ENCODE results near the gene PANK4. TPM values are rescaled to one million over a fixed set of nuclear protein-coding genes. Genes with fewer than 3 reads are reported as not detected.

PANK4 gene
- total and polyA plus RNA-seq, 4 donors, result 25.7 to 37.9 (median 32.2) TPM

GRCh38 chr1:2523891-2524609 is 2.3 kb downstream of the PANK4 start:
- no peaks in the 10 kb centered on the region for H3K9me3 ChIP-seq (ENCODE audit: control insufficient read depth, insufficient read depth, low read length)
- WGBS (ENCODE audit: insufficient coverage), result 83% methylated on average over 7 of the region's 10 CpGs
- no peak overlapping the region for H3K27ac ChIP-seq (ENCODE audit: low read depth, low read length)
- no peak for DNase-seq (ENCODE audit: low read depth in 4 of 6, low spot score in 6 of 6)
- peaks cover 50% of the 10 kb centered on the region for H3K36me3 ChIP-seq (ENCODE audit: control insufficient read depth, insufficient read depth, low read length)
- H3K4me3 ChIP-seq (ENCODE audit: low read depth, low read length), result no peak overlapping the region
- H3K4me1 ChIP-seq (ENCODE audit: control insufficient read depth, insufficient read depth, low read length), result peaks cover 49% of the 10 kb centered on the region
- no peaks in the 10 kb centered on the region for H3K27me3 ChIP-seq (ENCODE audit: control insufficient read depth, insufficient read depth, low read length)

GRCh38 chr1:2523191-2523890 is 3.1 kb downstream of the PANK4 start:
- Histone ChIP-seq H3K27ac (ENCODE audit: low read depth, low read length) (no peak overlapping the region), H3K9me3 (ENCODE audit: control insufficient read depth, insufficient read depth, low read length) (no peaks in the 10 kb centered on the region), H3K27me3 (ENCODE audit: control insufficient read depth, insufficient read depth, low read length) (no peaks in the 10 kb centered on the region), H3K4me3 (ENCODE audit: low read depth, low read length) (no peak overlapping the region), H3K4me1 (ENCODE audit: control insufficient read depth, insufficient read depth, low read length) (peaks cover 42% of the 10 kb centered on the region), H3K36me3 (ENCODE audit: control insufficient read depth, insufficient read depth, low read length) (peaks cover 52% of the 10 kb centered on the region)
- DNase-seq (ENCODE audit: low read depth in 4 of 6, low spot score in 6 of 6), result no peak
- whole genome bisulfite sequencing (ENCODE audit: insufficient coverage), result 70% methylated on average over 22 of the region's 32 CpGs

- Histone ChIP-seq H3K9me3 (ENCODE audit: control insufficient read depth, insufficient read depth, low read length) (no peaks in the 10 kb centered on the region), H3K4me1 (ENCODE audit: control insufficient read depth, insufficient read depth, low read length) (peaks cover 31% of the 10 kb centered on the region), H3K4me3 (ENCODE audit: low read depth, low read length) (no peak overlapping the region), H3K36me3 (ENCODE audit: control insufficient read depth, insufficient read depth, low read length) (peaks cover 57% of the 10 kb centered on the region), H3K27me3 (ENCODE audit: control insufficient read depth, insufficient read depth, low read length) (no peaks in the 10 kb centered on the region), H3K27ac (ENCODE audit: low read depth, low read length) (no peak overlapping the region)
- 84% methylated on average over 7 of the region's 7 CpGs for WGBS (ENCODE audit: insufficient coverage)
- DNase-seq (ENCODE audit: low read depth in 4 of 6, low spot score in 6 of 6), result no peak
Observed at GRCh38 chr1:2522230-2522629, 4.2 kb downstream of the PANK4 start.

- Histone ChIP-seq H3K4me3 (ENCODE audit: low read depth, low read length) (no peak overlapping the region), H3K27ac (ENCODE audit: low read depth, low read length) (no peak overlapping the region), H3K4me1 (ENCODE audit: control insufficient read depth, insufficient read depth, low read length) (peaks cover 24% of the 10 kb centered on the region), H3K36me3 (ENCODE audit: control insufficient read depth, insufficient read depth, low read length) (peaks cover 71% of the 10 kb centered on the region), H3K27me3 (ENCODE audit: control insufficient read depth, insufficient read depth, low read length) (no peaks in the 10 kb centered on the region), H3K9me3 (ENCODE audit: control insufficient read depth, insufficient read depth, low read length) (no peaks in the 10 kb centered on the region)
- DNase-seq (ENCODE audit: low read depth in 4 of 6, low spot score in 6 of 6), result no peak
- WGBS (ENCODE audit: insufficient coverage), result 95% methylated on average over 21 of the region's 21 CpGs
Observed at GRCh38 chr1:2520806-2521205, 5.6 kb downstream of the PANK4 start.

GRCh38 chr1:2520206-2520605 is 6.2 kb downstream of the PANK4 start:
- peaks cover 77% of the 10 kb centered on the region for H3K36me3 ChIP-seq (ENCODE audit: control insufficient read depth, insufficient read depth, low read length)
- DNase-seq (ENCODE audit: low read depth in 4 of 6, low spot score in 6 of 6), result no peak
- no peak overlapping the region for H3K4me3 ChIP-seq (ENCODE audit: low read depth, low read length)
- peaks cover 19% of the 10 kb centered on the region for H3K4me1 ChIP-seq (ENCODE audit: control insufficient read depth, insufficient read depth, low read length)
- no peak overlapping the region for H3K27ac ChIP-seq (ENCODE audit: low read depth, low read length)
- no peaks in the 10 kb centered on the region for H3K27me3 ChIP-seq (ENCODE audit: control insufficient read depth, insufficient read depth, low read length)
- WGBS (ENCODE audit: insufficient coverage), result 92% methylated on average over 17 of the region's 20 CpGs
- H3K9me3 ChIP-seq (ENCODE audit: control insufficient read depth, insufficient read depth, low read length), result no peaks in the 10 kb centered on the region

- 94% methylated on average over 30 of the region's 30 CpGs for WGBS (ENCODE audit: insufficient coverage)
Observed at GRCh38 chr1:2519729-2520128, 6.7 kb downstream of the PANK4 start.

GRCh38 chr1:2519029-2519685 is 7.2 kb downstream of the PANK4 start:
- H3K4me3 ChIP-seq (ENCODE audit: low read depth, low read length), result no peak overlapping the region
- H3K9me3 ChIP-seq (ENCODE audit: control insufficient read depth, insufficient read depth, low read length), result no peaks in the 10 kb centered on the region
- no peak overlapping the region for H3K27ac ChIP-seq (ENCODE audit: low read depth, low read length)
- H3K36me3 ChIP-seq (ENCODE audit: control insufficient read depth, insufficient read depth, low read length), result peaks cover 85% of the 10 kb centered on the region
- H3K4me1 ChIP-seq (ENCODE audit: control insufficient read depth, insufficient read depth, low read length), result peaks cover 9% of the 10 kb centered on the region
- DNase-seq (ENCODE audit: low read depth in 4 of 6, low spot score in 6 of 6), result no peak
- WGBS (ENCODE audit: insufficient coverage), result 88% methylated on average over 22 of the region's 25 CpGs
- no peaks in the 10 kb centered on the region for H3K27me3 ChIP-seq (ENCODE audit: control insufficient read depth, insufficient read depth, low read length)

More at GRCh38 chr1:2519729-2520128, 6.7 kb downstream of the PANK4 start:
- Histone ChIP-seq H3K4me3 (ENCODE audit: low read depth, low read length) (no peak overlapping the region), H3K4me1 (ENCODE audit: control insufficient read depth, insufficient read depth, low read length) (peaks cover 14% of the 10 kb centered on the region), H3K27me3 (ENCODE audit: control insufficient read depth, insufficient read depth, low read length) (no peaks in the 10 kb centered on the region), H3K36me3 (ENCODE audit: control insufficient read depth, insufficient read depth, low read length) (peaks cover 82% of the 10 kb centered on the region), H3K9me3 (ENCODE audit: control insufficient read depth, insufficient read depth, low read length) (no peaks in the 10 kb centered on the region), H3K27ac (ENCODE audit: low read depth, low read length) (no peak overlapping the region)
- DNase-seq (ENCODE audit: low read depth in 4 of 6, low spot score in 6 of 6), result no peak

GRCh38 chr1:2518528-2518927 is 7.9 kb downstream of the PANK4 start:
- Histone ChIP-seq H3K4me3 (ENCODE audit: low read depth, low read length) (no peak overlapping the region), H3K4me1 (ENCODE audit: control insufficient read depth, insufficient read depth, low read length) (peaks cover 2% of the 10 kb centered on the region), H3K27ac (ENCODE audit: low read depth, low read length) (no peak overlapping the region), H3K36me3 (ENCODE audit: control insufficient read depth, insufficient read depth, low read length) (peaks cover 87% of the 10 kb centered on the region), H3K9me3 (ENCODE audit: control insufficient read depth, insufficient read depth, low read length) (no peaks in the 10 kb centered on the region), H3K27me3 (ENCODE audit: control insufficient read depth, insufficient read depth, low read length) (no peaks in the 10 kb centered on the region)
- DNase-seq (ENCODE audit: low read depth in 4 of 6, low spot score in 6 of 6), result no peak
- WGBS (ENCODE audit: insufficient coverage), result 92% methylated on average over 26 of the region's 26 CpGs

- 96% methylated on average over 16 of the region's 17 CpGs for WGBS (ENCODE audit: insufficient coverage)
- H3K4me1 ChIP-seq (ENCODE audit: control insufficient read depth, insufficient read depth, low read length), result no peaks in the 10 kb centered on the region
- no peak overlapping the region for H3K4me3 ChIP-seq (ENCODE audit: low read depth, low read length)
- no peak for DNase-seq (ENCODE audit: low read depth in 4 of 6, low spot score in 6 of 6)
- H3K9me3 ChIP-seq (ENCODE audit: control insufficient read depth, insufficient read depth, low read length), result no peaks in the 10 kb centered on the region
- peaks cover 89% of the 10 kb centered on the region for H3K36me3 ChIP-seq (ENCODE audit: control insufficient read depth, insufficient read depth, low read length)
- H3K27me3 ChIP-seq (ENCODE audit: control insufficient read depth, insufficient read depth, low read length), result no peaks in the 10 kb centered on the region
- no peak overlapping the region for H3K27ac ChIP-seq (ENCODE audit: low read depth, low read length)
Observed at GRCh38 chr1:2517966-2518365, 8.4 kb downstream of the PANK4 start.
